ENCODE data around the gene RHOT1. TPM values are rescaled to one million over a fixed set of nuclear protein-coding genes. Genes with fewer than 3 reads are reported as not detected.
"Not testable (repeated sequence)": the region's sequence is repeated elsewhere in the genome, so short reads cannot be mapped to it uniquely, and the experiment has no call there.

Gene RHOT1
- total and polyA plus RNA-seq, 8 donors, result 11.6 to 26.7 (median 16.0) TPM

DNA sequence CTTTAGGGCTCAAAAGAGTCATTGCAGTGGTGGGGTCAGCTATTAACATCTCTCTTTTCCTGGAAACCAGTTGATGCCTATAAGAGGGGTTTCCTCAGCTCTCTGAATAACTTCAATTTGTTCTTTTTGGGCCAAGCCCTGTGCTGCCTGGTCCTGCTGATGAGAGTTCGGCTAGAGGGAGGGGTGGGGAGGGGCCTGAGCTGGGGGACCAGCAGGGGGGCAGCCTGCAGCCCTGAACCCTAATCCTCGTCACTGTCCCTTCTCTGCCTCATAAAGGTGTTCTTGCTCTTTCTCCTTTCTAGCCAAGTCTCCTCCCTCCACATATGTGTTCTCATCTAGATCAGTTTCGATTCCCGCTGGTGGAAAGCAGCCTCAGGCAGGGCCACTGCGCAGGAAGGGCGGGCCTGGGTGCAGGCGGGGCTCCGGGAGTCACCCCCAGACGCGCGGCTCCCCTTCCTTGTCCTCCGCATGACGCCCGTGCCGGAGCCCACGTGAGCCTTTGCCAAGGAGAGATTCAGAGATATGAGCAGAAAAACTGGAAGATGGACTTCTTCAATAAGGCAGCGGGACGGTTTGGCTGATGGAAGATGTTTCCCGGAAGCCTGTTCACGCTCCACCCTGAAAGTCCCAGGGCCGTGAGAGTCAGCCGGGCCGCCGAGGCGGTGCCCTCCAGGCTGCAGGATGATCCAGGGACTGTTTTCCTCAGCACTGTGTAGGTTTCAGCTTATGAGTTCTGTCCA, 15.0 kb upstream of the RHOT1 start:
- FAIRE-seq (no peak), DNase-seq (peak; percentile 51 to 84 (median 70)), ATAC-seq (peak; percentile 83 to 97 (median 96))
- Histone ChIP-seq H3K9me3 (no peaks in the 10 kb centered on the region), H3K4me3 (peak overlapping the region; percentile 21 to 54 (median 40)), H3K36me3 (no peaks in the 10 kb centered on the region), H3K27ac (peak overlapping the region; percentile 36 to 85 (median 70)), H3K4me1 (peaks cover 0 to 7% (median 5%) of the 10 kb centered on the region in 3 donors), H3K27me3 (no peaks in the 10 kb centered on the region)
- TF ChIP-seq, protein P1, sequence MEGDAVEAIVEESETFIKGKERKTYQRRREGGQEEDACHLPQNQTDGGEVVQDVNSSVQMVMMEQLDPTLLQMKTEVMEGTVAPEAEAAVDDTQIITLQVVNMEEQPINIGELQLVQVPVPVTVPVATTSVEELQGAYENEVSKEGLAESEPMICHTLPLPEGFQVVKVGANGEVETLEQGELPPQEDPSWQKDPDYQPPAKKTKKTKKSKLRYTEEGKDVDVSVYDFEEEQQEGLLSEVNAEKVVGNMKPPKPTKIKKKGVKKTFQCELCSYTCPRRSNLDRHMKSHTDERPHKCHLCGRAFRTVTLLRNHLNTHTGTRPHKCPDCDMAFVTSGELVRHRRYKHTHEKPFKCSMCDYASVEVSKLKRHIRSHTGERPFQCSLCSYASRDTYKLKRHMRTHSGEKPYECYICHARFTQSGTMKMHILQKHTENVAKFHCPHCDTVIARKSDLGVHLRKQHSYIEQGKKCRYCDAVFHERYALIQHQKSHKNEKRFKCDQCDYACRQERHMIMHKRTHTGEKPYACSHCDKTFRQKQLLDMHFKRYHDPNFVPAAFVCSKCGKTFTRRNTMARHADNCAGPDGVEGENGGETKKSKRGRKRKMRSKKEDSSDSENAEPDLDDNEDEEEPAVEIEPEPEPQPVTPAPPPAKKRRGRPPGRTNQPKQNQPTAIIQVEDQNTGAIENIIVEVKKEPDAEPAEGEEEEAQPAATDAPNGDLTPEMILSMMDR (IDR thresholded peaks at IDR 0.05), result no peak
- intact Hi-C loops (cut with DNase I), result no loop called here
- WGBS, 2 donors, result 1 to 2% methylated on average over 25 of the region's 25 CpGs

DNA sequence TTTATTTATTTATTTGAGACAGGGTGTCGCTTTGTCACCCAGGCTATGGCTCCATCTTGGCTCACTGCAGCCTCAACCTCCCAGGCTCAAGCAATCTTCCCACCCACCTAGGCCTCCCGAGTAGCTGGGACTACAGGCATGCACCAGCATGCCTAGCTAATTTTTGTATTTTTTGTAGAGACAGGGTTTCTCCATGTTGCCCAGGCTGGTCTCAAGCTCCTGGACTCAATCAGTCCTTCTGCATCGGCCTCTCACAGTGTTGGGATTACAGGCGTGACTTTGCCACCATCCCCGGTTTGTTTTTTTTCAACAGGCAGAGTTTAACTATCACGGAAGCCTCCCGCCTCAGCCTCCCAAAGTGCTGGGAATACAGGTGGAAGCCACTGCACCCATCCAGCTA, 13.8 kb upstream of the RHOT1 start:
- H3K9me3 ChIP-seq; DNase-seq; H3K27me3 ChIP-seq; FAIRE-seq; H3K36me3 ChIP-seq; H3K27ac ChIP-seq; intact Hi-C loops (cut with DNase I); H3K4me1 ChIP-seq; ATAC-seq: not testable (repeated sequence)
- WGBS, 2 donors, result 85 to 86% methylated on average over 7 of the region's 7 CpGs
- H3K4me3 ChIP-seq, result peak overlapping the region in 1 of 4 donors; percentile 21

DNA sequence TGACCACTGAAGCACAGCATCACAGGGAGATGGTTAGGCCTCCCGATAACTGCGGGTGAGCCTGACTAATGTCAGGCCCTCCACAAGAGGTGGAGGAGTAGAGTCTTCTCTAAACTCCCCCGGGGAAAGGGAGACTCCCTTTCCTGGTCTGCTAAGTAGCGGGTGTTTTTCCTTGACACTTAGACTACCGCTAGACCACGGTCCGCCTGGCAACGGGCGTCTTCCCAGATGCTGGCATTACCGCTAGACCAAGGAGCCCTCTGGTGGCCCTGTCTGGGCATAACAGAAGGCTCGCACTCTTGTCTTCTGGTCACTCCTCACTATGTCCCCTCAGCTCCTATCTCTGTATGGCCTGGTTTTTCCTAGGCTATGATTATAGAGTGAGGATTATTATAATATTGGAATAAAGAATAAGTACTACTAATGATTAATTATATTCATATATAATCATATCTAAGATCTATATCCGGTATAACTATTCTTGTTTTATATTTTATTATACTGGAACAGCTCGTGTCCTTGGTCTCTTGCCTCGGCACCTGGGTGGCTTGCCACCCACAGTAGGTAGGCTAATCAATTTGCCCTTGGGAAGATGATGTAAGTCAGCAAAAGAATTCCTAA, 6.7 kb upstream of the RHOT1 start:
- H3K4me3 ChIP-seq, H3K27me3 ChIP-seq, FAIRE-seq, H3K27ac ChIP-seq, H3K36me3 ChIP-seq, H3K4me1 ChIP-seq, ATAC-seq, H3K9me3 ChIP-seq: not testable (repeated sequence)
- WGBS, 2 donors, result 47 to 50% methylated on average over 13 to 14 of the region's 14 CpGs
- intact Hi-C loops (cut with DNase I), result loop anchor here in 1 of 3 donors (10.0 kb wide), 1 partner anchor 131 kb away; the partner anchor contains the start of gene LRRC37B
- TF ChIP-seq, protein P1 (IDR thresholded peaks at IDR 0.05), result peak in 1 of 4 donors; percentile 19
- DNase-seq, result peak in 1 of 6 donors; percentile 32

DNA sequence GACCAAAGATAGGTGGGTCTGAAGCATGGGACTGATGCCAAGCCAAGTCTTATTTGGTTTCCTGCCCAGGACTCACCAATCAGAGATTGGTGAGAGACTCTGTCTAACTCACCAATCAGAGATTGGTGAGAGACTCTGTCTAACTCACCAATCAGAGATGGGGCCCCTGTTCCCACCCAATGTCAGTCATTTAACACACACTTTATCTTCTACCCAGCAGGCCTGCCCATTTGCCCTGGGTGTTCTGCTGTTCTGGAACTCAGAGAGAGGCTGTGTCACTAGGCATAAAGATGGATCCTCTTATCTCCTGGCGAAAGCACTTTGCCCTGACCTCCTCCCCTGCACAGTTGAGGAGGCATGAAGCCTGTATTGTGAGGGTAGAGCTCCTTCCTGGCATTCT, 5.4 kb upstream of the RHOT1 start:
- H3K27ac ChIP-seq, result no peak overlapping the region
- no peaks in the 10 kb centered on the region for H3K36me3 ChIP-seq
- peaks cover 0 to 4% (median 3%) of the 10 kb centered on the region in 3 donors for H3K4me1 ChIP-seq
- intact Hi-C loops (cut with DNase I), result loop anchor here in 1 of 3 donors (10.0 kb wide), 1 partner anchor 132 kb away; the partner anchor contains the start of gene LRRC37B
- H3K4me3 ChIP-seq, result no peak overlapping the region
- ATAC-seq (no peak), FAIRE-seq (no peak), DNase-seq (no peak)
- no peaks in the 10 kb centered on the region for H3K9me3 ChIP-seq
- TF ChIP-seq, protein P1 (IDR thresholded peaks at IDR 0.05), result no peak
- no peaks in the 10 kb centered on the region for H3K27me3 ChIP-seq
- 74 to 78% methylated on average over 1 of the region's 1 CpG for WGBS, 2 donors

DNA sequence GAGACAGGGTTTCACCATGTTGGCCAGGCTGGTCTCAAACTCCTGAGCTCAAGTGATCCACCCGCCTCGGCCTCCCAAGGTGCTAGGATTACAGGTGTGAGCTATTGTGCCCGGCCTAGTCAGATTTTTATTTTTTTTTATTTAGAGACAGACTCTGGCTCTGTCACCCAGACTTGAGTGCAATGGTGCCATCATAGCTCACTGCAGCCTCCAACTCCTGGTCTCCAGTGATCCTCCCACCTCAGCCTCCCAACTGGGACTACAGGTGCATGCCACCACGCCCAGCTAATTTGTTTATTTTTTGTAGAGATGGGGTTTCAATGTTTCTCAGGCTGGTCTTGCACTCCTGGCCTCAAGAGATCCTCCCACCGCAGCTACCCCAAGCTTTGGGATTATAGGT, 2.8 kb upstream of the RHOT1 start:
- H3K27me3 ChIP-seq, FAIRE-seq, H3K9me3 ChIP-seq, DNase-seq, H3K4me3 ChIP-seq, H3K36me3 ChIP-seq, H3K27ac ChIP-seq, ATAC-seq: not testable (repeated sequence)
- intact Hi-C loops (cut with DNase I), result loop anchor here in 1 of 3 donors (10.0 kb wide), 1 partner anchor 135 kb away; the partner anchor contains the start of gene LRRC37B
- H3K4me1 ChIP-seq, result peaks cover 8 to 16% (median 15%) of the 10 kb centered on the region in 3 donors
- 74 to 83% methylated on average over 5 of the region's 5 CpGs for WGBS, 2 donors

All from pancreas (tissue), 10 donors.